SK-N-SH treated with all-trans-retinoic acid at 6 μM for 48 hours (cell line): Measurements from ENCODE around the gene METTL17.

Source experiments
- ARNTL ChIP-seq: fragments of 450-650 bp; formaldehyde crosslinking; IDR thresholded peaks from 2 replicates; pipeline ENCODE4 v1.5.0; 2020; ENCODE audit warnings: low read depth, mild to moderate bottlenecking, moderate library complexity, borderline replicate concordance
- CREB5 ChIP-seq: fragments of 250-450 bp; sonication (Bioruptor Pico); IDR thresholded peaks from 2 replicates; pipeline ENCODE4 v1.5.1; 2020; ENCODE audit warnings: low read depth, mild to moderate bottlenecking, moderate library complexity
- CSRNP3 ChIP-seq: fragments of 250-450 bp; sonication (Bioruptor Pico); IDR thresholded peaks from 2 replicates; pipeline ENCODE4 v1.5.1; 2021; ENCODE audit warnings: mild to moderate bottlenecking, moderate library complexity
- GLIS3 ChIP-seq: fragments of 250-450 bp; sonication (Bioruptor Pico); IDR thresholded peaks from 2 replicates; pipeline ENCODE4 v1.5.0; 2020; ENCODE audit warnings: mild to moderate bottlenecking, moderate library complexity
- ISL1 ChIP-seq: fragments of 250-450 bp; sonication (Bioruptor Pico); IDR thresholded peaks from 2 replicates; pipeline ENCODE4 v2.1.2; 2022; ENCODE audit warnings: mild to moderate bottlenecking, moderate library complexity
- PATZ1 ChIP-seq: fragments of 250-450 bp; sonication (Bioruptor Pico); IDR thresholded peaks from 2 replicates; pipeline ENCODE4 v1.8.0; 2020; ENCODE audit warnings: mild to moderate bottlenecking, moderate library complexity, borderline replicate concordance
- POU6F1 ChIP-seq: fragments of 250-450 bp; sonication (Bioruptor Pico); IDR thresholded peaks from 2 replicates; pipeline ENCODE4 v1.8.0; 2021; ENCODE audit warnings: low read depth, mild to moderate bottlenecking, moderate library complexity, borderline replicate concordance
- ZFP3 ChIP-seq: fragments of 250-450 bp; sonication (Bioruptor Pico); IDR thresholded peaks from 2 replicates; pipeline ENCODE4 v1.5.0; 2020; ENCODE audit warnings: mild to moderate bottlenecking, moderate library complexity
- ZFP30 ChIP-seq: fragments of 450-650 bp; formaldehyde crosslinking; IDR thresholded peaks from 2 replicates; pipeline ENCODE4 v1.5.0; 2022; ENCODE audit warnings: mild to moderate bottlenecking, moderate library complexity
- ZNF565 ChIP-seq: fragments of 450-650 bp; formaldehyde crosslinking; conservative IDR thresholded peaks from 2 replicates; pipeline ENCODE4 v1.5.0; 2020; ENCODE audit warnings: low read depth, mild to moderate bottlenecking, moderate library complexity
- ZNF8 ChIP-seq: fragments of 450-650 bp; formaldehyde crosslinking; IDR thresholded peaks from 2 replicates; pipeline ENCODE4 v1.5.0; 2020; ENCODE audit warnings: mild to moderate bottlenecking, moderate library complexity

GRCh38 chr14:21043974-21044618 lies 54.3 kb downstream of the METTL17 start:
- TF ChIP-seq CREB5 (CRISPR knock-in tag) (no peak), ZFP30 (CRISPR knock-in tag) (no peak), ZNF565 (CRISPR knock-in tag) (no peak), POU6F1 (no peak), PATZ1 (CRISPR knock-in tag) (no peak), CSRNP3 (CRISPR knock-in tag) (no peak), ZFP3 (no peak), ARNTL (CRISPR knock-in tag) (no peak), ISL1 (CRISPR knock-in tag) (no peak), ZNF8 (CRISPR knock-in tag) (no peak), GLIS3 (CRISPR knock-in tag) (no peak)
